Glutamatergic neuron (in vitro differentiated cells): Measurements from ENCODE around the gene CHN2. TPM values are rescaled to one million over a fixed set of nuclear protein-coding genes. Genes with fewer than 3 reads are reported as not detected.

ENCODE experiments used
- DNase-seq: peaks from one replicate; pipeline ENCODE4 v3.0.0; 2022
- H3K27ac Mint-ChIP-seq: one replicate; pipeline ENCODE4 v1.8.0; 2020; ENCODE audit warnings: mild to moderate bottlenecking, mixed read lengths, inconsistent platforms; ENCODE audit not compliant: unreplicated experiment
- H3K27me3 Mint-ChIP-seq: one replicate; pipeline ENCODE4 v1.8.0; 2020; ENCODE audit warnings: mild to moderate bottlenecking, moderate library complexity, mixed read lengths, inconsistent platforms; ENCODE audit not compliant: unreplicated experiment
- H3K36me3 Mint-ChIP-seq: one replicate; pipeline ENCODE4 v1.8.0; 2020; ENCODE audit warnings: mild to moderate bottlenecking, mixed read lengths, inconsistent platforms; ENCODE audit not compliant: unreplicated experiment
- H3K4me1 Mint-ChIP-seq: one replicate; pipeline ENCODE4 v1.8.0; 2020; ENCODE audit warnings: mild to moderate bottlenecking, low read depth, mixed read lengths, inconsistent platforms; ENCODE audit not compliant: unreplicated experiment
- H3K4me3 Mint-ChIP-seq: one replicate; pipeline ENCODE4 v1.8.0; 2020; ENCODE audit warnings: mild to moderate bottlenecking, mixed read lengths, inconsistent platforms; ENCODE audit not compliant: unreplicated experiment
- H3K9me3 Mint-ChIP-seq: one replicate; pipeline ENCODE4 v1.8.0; 2020; ENCODE audit warnings: mild to moderate bottlenecking, moderate library complexity, mixed read lengths, inconsistent platforms; ENCODE audit not compliant: unreplicated experiment
- total RNA-seq: library from RNA; stranded (reverse); fragmentation: NEBNext Ultra II Directional; extraction: Animal tissue kit (Norgen Biotek cat#: 25700); gene quantifications from one replicate; pipeline ENCODE4 v1.2.1, GENCODE V29; 2021; ENCODE audit not compliant: unreplicated experiment
- TF ChIP-seq, protein P1 (sequence below): fragments of 200-600 bp; sonication (generic); IDR thresholded peaks from one replicate; pipeline ENCODE4 v1.5.0; 2021; ENCODE audit not compliant: partially characterized antibody, unreplicated experiment

Gene CHN2
- total RNA-seq, 1 donor from 2014 or later, result 63.2 TPM

DNA sequence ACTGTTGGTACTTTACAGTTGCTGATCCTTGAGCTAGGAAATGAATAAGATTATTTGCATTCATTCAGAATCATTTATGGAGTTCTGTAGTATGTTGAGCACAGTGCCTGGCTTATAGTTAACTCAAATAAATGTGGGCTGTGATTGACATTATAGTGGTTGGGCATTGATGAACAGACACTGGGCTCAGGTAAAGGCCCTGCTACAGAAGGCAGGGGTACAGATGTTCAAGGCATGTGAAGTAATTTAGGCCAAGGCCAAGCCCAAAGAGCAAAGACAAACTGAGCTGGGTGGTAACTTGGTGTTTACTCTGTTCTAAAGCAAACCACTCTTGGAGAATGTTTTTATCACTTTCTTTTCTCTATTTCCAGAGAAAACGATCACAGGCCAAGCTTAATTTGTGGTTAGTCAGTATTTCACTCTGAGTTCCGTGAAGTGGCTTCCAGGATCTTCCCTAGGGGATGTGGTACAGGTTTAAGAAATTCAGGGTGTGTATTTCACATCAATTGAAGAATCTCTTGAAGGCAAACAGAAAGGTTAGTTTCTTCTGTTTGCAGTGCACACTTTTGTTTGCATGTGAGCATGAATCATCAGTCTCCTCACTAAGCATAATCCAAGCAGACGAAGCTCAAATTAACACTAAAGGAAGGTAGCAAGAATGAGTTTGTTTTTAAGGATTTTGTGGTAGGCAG, 255.1 kb downstream of the CHN2 start:
- no peak overlapping the region for H3K27ac Mint-ChIP-seq
- peaks cover 11% of the 10 kb centered on the region for H3K36me3 Mint-ChIP-seq
- no peak for DNase-seq

DNA sequence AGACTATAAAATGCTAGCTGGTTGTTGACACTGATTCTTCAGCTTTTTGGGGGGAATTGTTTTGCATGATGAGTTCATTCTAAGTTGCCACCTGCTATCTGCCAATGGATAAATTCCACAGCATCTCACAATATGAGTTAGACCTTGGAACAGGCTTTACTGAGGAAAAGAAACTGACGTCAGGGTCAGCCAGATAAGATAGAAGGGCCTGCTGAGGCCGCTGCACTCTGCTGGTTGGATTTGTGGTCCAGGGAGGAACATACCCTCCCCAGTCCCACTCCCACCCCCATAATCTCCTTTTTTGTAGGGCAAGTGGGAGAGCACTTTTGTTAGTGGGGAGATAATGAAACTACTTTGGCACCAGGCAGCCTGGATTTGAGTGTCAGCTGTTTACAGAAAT, 258.4 kb downstream of the CHN2 start:
- DNase-seq, result no peak
- TF ChIP-seq, protein P1, sequence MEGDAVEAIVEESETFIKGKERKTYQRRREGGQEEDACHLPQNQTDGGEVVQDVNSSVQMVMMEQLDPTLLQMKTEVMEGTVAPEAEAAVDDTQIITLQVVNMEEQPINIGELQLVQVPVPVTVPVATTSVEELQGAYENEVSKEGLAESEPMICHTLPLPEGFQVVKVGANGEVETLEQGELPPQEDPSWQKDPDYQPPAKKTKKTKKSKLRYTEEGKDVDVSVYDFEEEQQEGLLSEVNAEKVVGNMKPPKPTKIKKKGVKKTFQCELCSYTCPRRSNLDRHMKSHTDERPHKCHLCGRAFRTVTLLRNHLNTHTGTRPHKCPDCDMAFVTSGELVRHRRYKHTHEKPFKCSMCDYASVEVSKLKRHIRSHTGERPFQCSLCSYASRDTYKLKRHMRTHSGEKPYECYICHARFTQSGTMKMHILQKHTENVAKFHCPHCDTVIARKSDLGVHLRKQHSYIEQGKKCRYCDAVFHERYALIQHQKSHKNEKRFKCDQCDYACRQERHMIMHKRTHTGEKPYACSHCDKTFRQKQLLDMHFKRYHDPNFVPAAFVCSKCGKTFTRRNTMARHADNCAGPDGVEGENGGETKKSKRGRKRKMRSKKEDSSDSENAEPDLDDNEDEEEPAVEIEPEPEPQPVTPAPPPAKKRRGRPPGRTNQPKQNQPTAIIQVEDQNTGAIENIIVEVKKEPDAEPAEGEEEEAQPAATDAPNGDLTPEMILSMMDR, result no peak
- peaks cover 4% of the 10 kb centered on the region for H3K27me3 Mint-ChIP-seq
- H3K36me3 Mint-ChIP-seq, result peaks cover 11% of the 10 kb centered on the region
- H3K27ac Mint-ChIP-seq, result no peak overlapping the region
- H3K4me3 Mint-ChIP-seq, result no peak overlapping the region
- H3K9me3 Mint-ChIP-seq, result peaks cover 3% of the 10 kb centered on the region
- H3K4me1 Mint-ChIP-seq, result peaks cover 25% of the 10 kb centered on the region

More for the DNA sequence above, 255.1 kb downstream of the CHN2 start:
- no peaks in the 10 kb centered on the region for H3K27me3 Mint-ChIP-seq
- peaks cover 15% of the 10 kb centered on the region for H3K4me1 Mint-ChIP-seq
- H3K4me3 Mint-ChIP-seq, result no peak overlapping the region
- TF ChIP-seq, protein P1, result no peak
- no peaks in the 10 kb centered on the region for H3K9me3 Mint-ChIP-seq

DNA sequence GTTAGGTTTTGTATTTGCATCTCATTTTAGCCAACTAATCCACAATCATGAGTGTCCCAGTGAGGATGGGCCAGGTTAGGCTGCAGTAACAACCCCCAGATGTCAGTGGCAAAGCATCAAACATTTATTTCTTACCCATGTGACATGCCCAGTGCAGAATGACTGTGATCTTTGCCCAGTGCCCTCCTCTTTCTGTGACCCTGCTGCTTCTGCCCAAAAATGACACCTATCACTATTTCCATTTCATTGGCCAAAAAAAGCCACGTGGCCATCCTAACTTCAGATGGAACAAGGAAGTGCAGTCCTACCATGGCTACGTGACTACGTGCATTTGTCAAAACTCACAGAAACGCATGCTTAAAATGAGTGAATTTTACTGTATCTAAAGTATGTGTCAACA, 259.9 kb downstream of the CHN2 start:
- peaks cover 25% of the 10 kb centered on the region for H3K4me1 Mint-ChIP-seq
- DNase-seq, result no peak
- no peak overlapping the region for H3K4me3 Mint-ChIP-seq
- H3K9me3 Mint-ChIP-seq, result peaks cover 3% of the 10 kb centered on the region
- H3K36me3 Mint-ChIP-seq, result peaks cover 11% of the 10 kb centered on the region
- TF ChIP-seq, protein P1, result no peak
- H3K27ac Mint-ChIP-seq, result no peak overlapping the region
- H3K27me3 Mint-ChIP-seq, result peaks cover 4% of the 10 kb centered on the region

DNA sequence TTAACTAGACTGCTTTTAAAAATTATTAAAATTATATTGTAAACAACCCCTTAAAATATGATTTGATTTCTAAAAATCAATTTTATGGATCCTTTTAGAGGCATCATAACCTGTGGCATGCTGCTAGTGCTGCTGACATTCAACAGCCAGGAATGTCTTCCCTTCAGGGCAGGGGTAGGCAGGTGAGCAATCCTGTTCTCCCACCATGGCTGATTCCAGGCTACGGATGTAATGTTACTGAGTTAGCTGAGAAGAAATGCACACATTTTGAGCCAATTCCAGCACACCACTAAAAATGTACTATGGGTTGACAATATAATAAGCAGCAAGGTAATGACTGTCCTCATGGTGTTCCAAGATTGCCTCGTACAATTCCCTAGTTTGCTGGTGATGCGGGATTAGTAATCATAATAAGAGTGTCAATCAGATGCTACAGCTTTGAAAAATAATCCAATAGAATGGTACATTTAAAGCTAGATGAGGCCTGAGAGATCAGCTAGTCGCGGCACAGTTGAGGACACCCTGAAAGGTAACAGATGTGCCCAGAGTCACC, 260.4 kb downstream of the CHN2 start:
- peaks cover 3% of the 10 kb centered on the region for H3K9me3 Mint-ChIP-seq
- peaks cover 25% of the 10 kb centered on the region for H3K4me1 Mint-ChIP-seq
- H3K36me3 Mint-ChIP-seq, result peaks cover 9% of the 10 kb centered on the region
- no peak overlapping the region for H3K4me3 Mint-ChIP-seq
- no peak overlapping the region for H3K27ac Mint-ChIP-seq
- TF ChIP-seq, protein P1, result no peak
- DNase-seq, result no peak
- peaks cover 4% of the 10 kb centered on the region for H3K27me3 Mint-ChIP-seq

DNA sequence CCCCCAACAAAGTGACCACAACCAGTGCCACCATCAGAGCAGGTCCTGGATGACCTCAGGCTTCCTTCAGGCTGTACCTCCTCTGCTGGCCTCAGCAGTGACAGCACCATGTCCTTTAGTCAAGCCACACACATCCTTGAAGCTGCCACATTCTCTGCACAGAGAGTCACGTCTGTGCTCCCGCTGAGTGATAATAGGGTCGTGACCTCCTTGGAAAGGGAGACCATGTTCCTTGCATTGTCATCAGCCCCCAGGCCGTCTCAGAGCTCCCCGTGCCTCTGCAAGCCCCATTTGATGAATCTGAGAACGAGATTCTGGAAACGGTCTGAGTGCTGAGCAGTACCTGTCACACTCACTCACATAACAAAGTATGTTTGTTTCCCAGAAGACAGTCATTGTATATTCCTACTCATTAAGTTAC, 262.6 kb downstream of the CHN2 start:
- Mint-ChIP-seq H3K27ac (peak overlapping the region; percentile 54), H3K27me3 (peaks cover 4% of the 10 kb centered on the region), H3K4me1 (peaks cover 25% of the 10 kb centered on the region), H3K4me3 (peak overlapping the region; percentile 26), H3K36me3 (peaks cover 4% of the 10 kb centered on the region), H3K9me3 (peaks cover 3% of the 10 kb centered on the region)
- TF ChIP-seq, protein P1, result no peak
- DNase-seq, result peak; percentile 53
